CD8-positive, alpha-beta memory T cell (primary cell): ENCODE data around the gene SPACDR. TPM values are rescaled to one million over a fixed set of nuclear protein-coding genes. Genes with fewer than 3 reads are reported as not detected.

Source experiments
- CTCF ChIA-PET: fragments of 350-600 bp; sonication (Branson Sonifier 250); formaldehyde crosslinking; loops from one replicate; lab custom pipeline; 2021; ENCODE audit warnings: antibody characterized with exemption; lab: Charles Lee
- POLR2A ChIA-PET: fragments of 350-600 bp; sonication (Branson Sonifier 250); formaldehyde crosslinking; loops from one replicate; lab custom pipeline; 2021; ENCODE audit warnings: antibody characterized with exemption; lab: Charles Lee
- DNase-seq, 5 donors: peaks; one replicate each; pipeline versions ENCODE4 v3.0.0 to v3.0.0-alpha.2; 2020 to 2022; ENCODE audit warnings: mixed read lengths in 1 of 5
- H3K27ac ChIP-seq: one replicate; pipeline ENCODE4 v1.7.0; 2013; ENCODE audit warnings: low read depth, mild to moderate bottlenecking, low read length, moderate library complexity
- H3K27me3 ChIP-seq: 2 replicates; pipeline ENCODE4 v1.7.0; 2013; ENCODE audit warnings: low read length, mild to moderate bottlenecking; ENCODE audit not compliant: insufficient read depth, poor library complexity, severe bottlenecking
- H3K36me3 ChIP-seq: 2 replicates; pipeline ENCODE4 v1.7.0; 2013; ENCODE audit warnings: mild to moderate bottlenecking, low read length, moderate library complexity; ENCODE audit not compliant: insufficient read depth
- H3K4me1 ChIP-seq: 2 replicates; pipeline ENCODE4 v1.7.0; 2013; ENCODE audit warnings: mild to moderate bottlenecking, low read length, moderate library complexity; ENCODE audit not compliant: insufficient read depth
- H3K4me3 ChIP-seq: 2 replicates; pipeline ENCODE4 v1.7.0; 2013; ENCODE audit warnings: mild to moderate bottlenecking, low read length
- H3K9me3 ChIP-seq: 2 replicates; pipeline ENCODE4 v1.7.0; 2013; ENCODE audit warnings: mild to moderate bottlenecking, low read length
- H3K27ac Mint-ChIP-seq, 8 donors: one replicate each; pipeline ENCODE4 v1.8.0; 2020 to 2021; ENCODE audit warnings: mixed read lengths in 8 of 8, mild to moderate bottlenecking in 6 of 8, inconsistent platforms in 3 of 8, moderate library complexity in 3 of 8
- H3K27me3 Mint-ChIP-seq, 2 donors: one replicate each; pipeline ENCODE4 v1.8.0; 2020 to 2021; ENCODE audit warnings: mixed read lengths in 2 of 2, mild to moderate bottlenecking in 1 of 2, moderate library complexity in 1 of 2
- H3K36me3 Mint-ChIP-seq, 3 donors: one replicate each; pipeline ENCODE4 v1.8.0; 2020 to 2021; ENCODE audit warnings: mixed read lengths in 3 of 3, inconsistent platforms in 1 of 3, mild to moderate bottlenecking in 1 of 3
- H3K4me1 Mint-ChIP-seq, 3 donors: one replicate each; pipeline ENCODE4 v1.8.0; 2020 to 2021; ENCODE audit warnings: mixed read lengths in 3 of 3, inconsistent platforms in 1 of 3, mild to moderate bottlenecking in 1 of 3
- H3K4me3 Mint-ChIP-seq, 7 donors: one replicate each; pipeline ENCODE4 v1.8.0; 2020 to 2021; ENCODE audit warnings: mixed read lengths in 7 of 7, mild to moderate bottlenecking in 6 of 7, moderate library complexity in 4 of 7, inconsistent platforms in 2 of 7
- H3K9me3 Mint-ChIP-seq, 5 donors: one replicate each; pipeline ENCODE4 v1.8.0; 2020 to 2022; ENCODE audit warnings: mixed read lengths in 5 of 5, mild to moderate bottlenecking in 3 of 5, moderate library complexity in 2 of 5, inconsistent platforms in 1 of 5
- polyA plus RNA-seq: library from polyadenylated mRNA; unstranded; fragments of 300-500 nt; fragmentation: Illumina TruSeq; gene quantifications from one replicate; pipeline ENCODE4 v1.2.3, GENCODE V29; 2021
- total RNA-seq, 2 experiments: library from RNA; stranded (reverse); gene quantifications; one replicate each; pipeline ENCODE4 v1.2.3, GENCODE V29; 2021

The SPACDR gene
- total and polyA plus RNA-seq, 3 experiments from 2014 or later, result 0.56 to 1.7 (median 1.00) TPM

- H3K36me3 ChIP-seq, result no peaks in the 10 kb centered on the region
- H3K4me3 ChIP-seq, result no peak overlapping the region
- DNase-seq, result no peak
- no peak overlapping the region for H3K27ac Mint-ChIP-seq
- no peaks in the 10 kb centered on the region for H3K9me3 Mint-ChIP-seq
- H3K27me3 Mint-ChIP-seq, result peaks cover 0 to 3% of the 10 kb centered on the region in 2 donors
- peaks cover 0 to 5% (median 4%) of the 10 kb centered on the region in 3 donors for H3K36me3 Mint-ChIP-seq
- no peaks in the 10 kb centered on the region for H3K9me3 ChIP-seq
- POLR2A ChIA-PET, result no interaction called here
- H3K4me3 Mint-ChIP-seq, result no peak overlapping the region
- no peaks in the 10 kb centered on the region for H3K4me1 Mint-ChIP-seq
- CTCF ChIA-PET, result no interaction called here
- H3K27me3 ChIP-seq, result peaks cover 3% of the 10 kb centered on the region
- no peak overlapping the region for H3K27ac ChIP-seq
- H3K4me1 ChIP-seq, result no peaks in the 10 kb centered on the region
Measured at GRCh38 chr7:100413346-100413745, 50.7 kb downstream of the SPACDR start.

GRCh38 chr7:100411101-100411500 is 53.0 kb downstream of the SPACDR start:
- Mint-ChIP-seq H3K27me3 (peaks cover 0 to 3% of the 10 kb centered on the region in 2 donors), H3K4me1 (peaks cover 0 to 3% (median 2%) of the 10 kb centered on the region in 3 donors), H3K36me3 (peaks cover 0 to 5% (median 4%) of the 10 kb centered on the region in 3 donors), H3K4me3 (no peak overlapping the region), H3K27ac (peak overlapping the region in 1 of 8 donors; percentile 12), H3K9me3 (no peaks in the 10 kb centered on the region)
- Histone ChIP-seq H3K9me3 (no peaks in the 10 kb centered on the region), H3K36me3 (no peaks in the 10 kb centered on the region), H3K4me1 (peaks cover 5% of the 10 kb centered on the region), H3K27me3 (peaks cover 3% of the 10 kb centered on the region), H3K4me3 (no peak overlapping the region), H3K27ac (no peak overlapping the region)
- ChIA-PET POLR2A (no interaction called here), CTCF (interaction anchor here (1.0 kb wide), 1 partner anchor 17 kb away, joined by 3 read pairs; the partner anchor contains the start of gene ZCWPW1)
- no peak for DNase-seq

DNA sequence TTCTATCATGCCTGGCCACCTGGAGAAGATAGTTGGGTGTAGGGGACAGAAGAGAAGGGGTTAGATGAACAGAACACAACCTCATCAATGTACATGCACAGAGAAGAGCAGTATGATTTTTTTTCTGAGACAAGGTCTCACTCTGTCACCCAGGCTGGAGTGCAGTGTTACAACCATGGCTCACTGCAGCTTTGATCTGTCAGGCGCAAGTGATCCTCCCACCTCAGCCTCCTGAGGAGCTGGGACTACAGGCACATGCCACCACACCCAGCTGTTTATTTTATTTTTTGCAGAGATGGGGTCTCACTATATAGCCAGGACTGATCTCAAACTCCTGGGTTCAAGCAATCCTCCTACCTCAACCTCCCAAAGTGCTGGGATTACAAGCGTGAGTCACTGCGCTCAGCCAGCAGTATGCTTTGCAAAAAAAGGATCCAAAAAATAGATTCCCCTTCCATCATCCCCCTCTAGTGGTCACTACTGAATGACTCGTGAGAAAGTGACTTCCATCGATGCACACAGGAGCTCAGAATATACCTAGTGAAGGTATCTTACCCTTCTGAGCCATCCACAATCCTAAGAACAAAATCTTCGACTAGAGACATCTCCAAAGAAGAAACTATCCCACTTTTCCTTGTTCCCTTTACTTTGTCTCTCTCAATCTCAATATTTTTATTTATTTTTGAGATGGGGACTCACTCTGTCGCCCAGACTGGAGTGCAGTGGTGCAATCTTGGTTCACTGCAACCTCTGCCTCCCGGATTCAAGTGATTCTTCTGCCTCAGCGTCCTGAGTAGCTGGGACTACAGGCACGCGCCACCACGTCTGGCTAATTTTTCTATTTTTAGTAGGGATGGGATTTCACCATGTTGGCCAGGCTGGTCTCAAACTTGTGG is 56.5 kb downstream of the SPACDR start:
- H3K27me3 ChIP-seq, result peaks cover 3% of the 10 kb centered on the region
- Mint-ChIP-seq H3K4me3 (no peak overlapping the region), H3K36me3 (peaks cover 0 to 8% (median 2%) of the 10 kb centered on the region in 3 donors), H3K27me3 (no peaks in the 10 kb centered on the region), H3K9me3 (no peaks in the 10 kb centered on the region), H3K4me1 (peaks cover 0 to 3% (median 2%) of the 10 kb centered on the region in 3 donors), H3K27ac (no peak overlapping the region)
- POLR2A ChIA-PET, result interaction anchor here (0.5 to 1.5 kb wide), 2 partner anchors 19 to 21 kb away, joined by 6 to 9 read pairs; partner anchors contain the start of gene ZCWPW1
- no peak overlapping the region for H3K4me3 ChIP-seq
- peaks cover 5% of the 10 kb centered on the region for H3K4me1 ChIP-seq
- CTCF ChIA-PET, result interaction anchor here (0.7 to 4.8 kb wide), 16 partner anchors 9 to 428 kb away, joined by 3 to 35 read pairs (median 4); partner anchors contain the start of genes GPC2, STAG3 and ZCWPW1
- DNase-seq, result peak in 4 of 5 donors; percentile 6 to 62 (median 56)
- H3K36me3 ChIP-seq, result no peaks in the 10 kb centered on the region
- H3K27ac ChIP-seq, result no peak overlapping the region
- H3K9me3 ChIP-seq, result no peaks in the 10 kb centered on the region

- Mint-ChIP-seq H3K36me3 (peaks cover 0 to 10% (median 2%) of the 10 kb centered on the region in 3 donors), H3K4me1 (peaks cover 0 to 3% (median 2%) of the 10 kb centered on the region in 3 donors), H3K27me3 (no peaks in the 10 kb centered on the region), H3K9me3 (no peaks in the 10 kb centered on the region), H3K4me3 (no peak overlapping the region), H3K27ac (peak overlapping the region in 1 of 8 donors; percentile 44)
- H3K36me3 ChIP-seq, result no peaks in the 10 kb centered on the region
- POLR2A ChIA-PET, result no interaction called here
- H3K27me3 ChIP-seq, result peaks cover 3% of the 10 kb centered on the region
- H3K9me3 ChIP-seq, result no peaks in the 10 kb centered on the region
- CTCF ChIA-PET, result interaction anchor here (0.7 to 4.8 kb wide), 11 partner anchors 9 to 284 kb away, joined by 3 to 35 read pairs (median 4); partner anchors contain the start of genes GPC2, STAG3 and ZCWPW1
- H3K4me3 ChIP-seq, result no peak overlapping the region
- no peak for DNase-seq
- H3K4me1 ChIP-seq, result peaks cover 5% of the 10 kb centered on the region
- H3K27ac ChIP-seq, result no peak overlapping the region
Measured at GRCh38 chr7:100406767-100407166, 57.3 kb downstream of the SPACDR start.

Other genes with a start within 250 kb of the SPACDR start
- gene PVRIG, start 244.3 kb downstream of the SPACDR start, total RNA-seq, result 10 to 100 TPM; 23.9 to 24.5 TPM
- gene PVRIG, start 244.3 kb downstream of the SPACDR start, polyA plus RNA-seq, result 131 TPM
- gene SPDYE3, start 156.6 kb downstream of the SPACDR start, total RNA-seq, result not detected
- gene SPDYE3, start 156.6 kb downstream of the SPACDR start, polyA plus RNA-seq, result 9.8 TPM
- 10 to 100 TPM; 33.5 to 33.7 TPM for gene PILRB, start 106.1 kb downstream of the SPACDR start, total RNA-seq
- gene PILRB, start 106.1 kb downstream of the SPACDR start, polyA plus RNA-seq, result 18.1 TPM
- gene PILRA, start 90.8 kb downstream of the SPACDR start, total RNA-seq, result 1 to 10 TPM in 1 of 2 experiments, under 1 TPM in 1; 0.84 to 1.9 TPM
- gene PILRA, start 90.8 kb downstream of the SPACDR start, polyA plus RNA-seq, result 0.37 TPM
- 1 to 10 TPM; 4.3 to 5.0 TPM for gene ZCWPW1, start 35.6 kb downstream of the SPACDR start, total RNA-seq
- 6.5 TPM for gene ZCWPW1, start 35.6 kb downstream of the SPACDR start, polyA plus RNA-seq
- 10 to 100 TPM; 75.9 to 78.8 TPM for gene MEPCE, start 34.4 kb downstream of the SPACDR start, total RNA-seq
- 13.6 TPM for gene MEPCE, start 34.4 kb downstream of the SPACDR start, polyA plus RNA-seq
- gene PPP1R35, start 27.8 kb downstream of the SPACDR start, total RNA-seq, result 10 to 100 TPM; 41.4 to 46.3 TPM
- gene PPP1R35, start 27.8 kb downstream of the SPACDR start, polyA plus RNA-seq, result 50.2 TPM
- gene TSC22D4, start 15.0 kb upstream of the SPACDR start, total RNA-seq, result 10 to 100 TPM; 96.2 to 99.1 TPM
- gene TSC22D4, start 15.0 kb upstream of the SPACDR start, polyA plus RNA-seq, result 40.5 TPM
- under 1 TPM; 0.13 to 0.18 TPM for gene NYAP1, start 19.7 kb upstream of the SPACDR start, total RNA-seq
- gene NYAP1, start 19.7 kb upstream of the SPACDR start, polyA plus RNA-seq, result not detected
- gene AGFG2, start 74.9 kb upstream of the SPACDR start, total RNA-seq, result 10 to 100 TPM; 60.5 to 63.1 TPM
- 36.2 TPM for gene AGFG2, start 74.9 kb upstream of the SPACDR start, polyA plus RNA-seq
- 10 to 100 TPM; 13.9 to 14.3 TPM for gene SAP25, start 109.6 kb upstream of the SPACDR start, total RNA-seq
- gene SAP25, start 109.6 kb upstream of the SPACDR start, polyA plus RNA-seq, result 0.56 TPM
- 100 to 1,000 TPM; 101 to 109 TPM for gene LRCH4, start 121.9 kb upstream of the SPACDR start, total RNA-seq
- gene LRCH4, start 121.9 kb upstream of the SPACDR start, polyA plus RNA-seq, result 153 TPM
- gene FBXO24, start 122.1 kb upstream of the SPACDR start, total RNA-seq, result under 1 TPM; 0.47 to 0.50 TPM
- not detected for gene FBXO24, start 122.1 kb upstream of the SPACDR start, polyA plus RNA-seq
- gene PCOLCE, start 138.1 kb upstream of the SPACDR start, total RNA-seq, result 1 to 10 TPM; 6.8 TPM
- 1.6 TPM for gene PCOLCE, start 138.1 kb upstream of the SPACDR start, polyA plus RNA-seq
- gene MOSPD3, start 148.3 kb upstream of the SPACDR start, total RNA-seq, result 10 to 100 TPM; 16.2 to 16.3 TPM
- gene MOSPD3, start 148.3 kb upstream of the SPACDR start, polyA plus RNA-seq, result 29.7 TPM
- 10 to 100 TPM; 14.6 to 17.7 TPM for gene TFR2, start 177.3 kb upstream of the SPACDR start, total RNA-seq
- gene TFR2, start 177.3 kb upstream of the SPACDR start, polyA plus RNA-seq, result 2.7 TPM
- gene ACTL6B, start 192.2 kb upstream of the SPACDR start, total RNA-seq, result not detected
- gene ACTL6B, start 192.2 kb upstream of the SPACDR start, polyA plus RNA-seq, result not detected
- 100 to 1,000 TPM; 253 to 262 TPM for gene GNB2, start 209.5 kb upstream of the SPACDR start, total RNA-seq
- gene GNB2, start 209.5 kb upstream of the SPACDR start, polyA plus RNA-seq, result 62.9 TPM
- gene GIGYF1, start 230.0 kb upstream of the SPACDR start, total RNA-seq, result 10 to 100 TPM; 51.4 to 54.7 TPM
- 3.2 TPM for gene GIGYF1, start 230.0 kb upstream of the SPACDR start, polyA plus RNA-seq
- gene POP7, start 241.9 kb upstream of the SPACDR start, total RNA-seq, result 10 to 100 TPM; 79.7 to 83.3 TPM
- gene POP7, start 241.9 kb upstream of the SPACDR start, polyA plus RNA-seq, result 51.7 TPM